ENCODE results near the gene ZBTB5. TPM values are rescaled to one million over a fixed set of nuclear protein-coding genes. Genes with fewer than 3 reads are reported as not detected.
"Not testable (repeated sequence)": the region's sequence is repeated elsewhere in the genome, so short reads cannot be mapped to it uniquely, and the experiment has no call there.

ZBTB5 gene
- total RNA-seq, 2 donors from 2014 or later = 9.9 to 13.2 TPM

- H3K4me1 Mint-ChIP-seq (ENCODE audit: low read depth); DNase-seq; H3K4me3 Mint-ChIP-seq; H3K27ac Mint-ChIP-seq; ATAC-seq (replicated peaks in 1 of 2); H3K9me3 Mint-ChIP-seq: not testable (repeated sequence)
- peaks cover 41% of the 10 kb centered on the region for H3K27me3 Mint-ChIP-seq (ENCODE audit: low read depth)
- peaks cover 4 to 17% of the 10 kb centered on the region in 2 donors for H3K36me3 Mint-ChIP-seq (ENCODE audit: insufficient read depth in 2 of 2)
Measured at GRCh38 chr9:37477987-37478619, 12.9 kb upstream of the ZBTB5 start.

- H3K27ac Mint-ChIP-seq; ATAC-seq (replicated peaks in 1 of 2); H3K9me3 Mint-ChIP-seq; H3K4me3 Mint-ChIP-seq; H3K4me1 Mint-ChIP-seq (ENCODE audit: low read depth); DNase-seq: not testable (repeated sequence)
- peaks cover 4 to 17% of the 10 kb centered on the region in 2 donors for H3K36me3 Mint-ChIP-seq (ENCODE audit: insufficient read depth in 2 of 2)
- peaks cover 41% of the 10 kb centered on the region for H3K27me3 Mint-ChIP-seq (ENCODE audit: low read depth)
Measured at GRCh38 chr9:37477443-37477842, 12.2 kb upstream of the ZBTB5 start.

- peaks cover 6 to 20% of the 10 kb centered on the region in 2 donors for H3K36me3 Mint-ChIP-seq (ENCODE audit: insufficient read depth in 2 of 2)
- peaks cover 0 to 9% of the 10 kb centered on the region in 2 donors for H3K9me3 Mint-ChIP-seq
- H3K27me3 Mint-ChIP-seq (ENCODE audit: low read depth) = peaks cover 39% of the 10 kb centered on the region
- DNase-seq = no peak
- no peak overlapping the region for H3K4me3 Mint-ChIP-seq
- ATAC-seq (replicated peaks in 1 of 2) = no peak
- H3K27ac Mint-ChIP-seq = no peak overlapping the region
- H3K4me1 Mint-ChIP-seq (ENCODE audit: low read depth) = peaks cover 7% of the 10 kb centered on the region
Measured at GRCh38 chr9:37476930-37477329, 11.7 kb upstream of the ZBTB5 start.

- Mint-ChIP-seq H3K36me3 (ENCODE audit: insufficient read depth in 2 of 2) (peaks cover 6 to 20% of the 10 kb centered on the region in 2 donors), H3K9me3 (peaks cover 0 to 9% of the 10 kb centered on the region in 2 donors), H3K4me1 (ENCODE audit: low read depth) (peaks cover 9% of the 10 kb centered on the region), H3K27ac (no peak overlapping the region), H3K27me3 (ENCODE audit: low read depth) (peaks cover 26% of the 10 kb centered on the region), H3K4me3 (no peak overlapping the region)
- ATAC-seq (replicated peaks in 1 of 2) = no peak
- no peak for DNase-seq
Measured at GRCh38 chr9:37474438-37474837, 9.2 kb upstream of the ZBTB5 start.

GRCh38 chr9:37473982-37474381 lies 8.7 kb upstream of the ZBTB5 start:
- H3K4me1 Mint-ChIP-seq (ENCODE audit: low read depth); H3K27ac Mint-ChIP-seq; ATAC-seq (replicated peaks in 1 of 2); DNase-seq; H3K4me3 Mint-ChIP-seq; H3K9me3 Mint-ChIP-seq: not testable (repeated sequence)
- peaks cover 26% of the 10 kb centered on the region for H3K27me3 Mint-ChIP-seq (ENCODE audit: low read depth)
- H3K36me3 Mint-ChIP-seq (ENCODE audit: insufficient read depth in 2 of 2) = peaks cover 6 to 20% of the 10 kb centered on the region in 2 donors

GRCh38 chr9:37471942-37472684 lies 6.9 kb upstream of the ZBTB5 start:
- Mint-ChIP-seq H3K9me3 (peaks cover 0 to 9% of the 10 kb centered on the region in 2 donors), H3K36me3 (ENCODE audit: insufficient read depth in 2 of 2) (peaks cover 6 to 20% of the 10 kb centered on the region in 2 donors), H3K4me3 (peak overlapping the region; percentile 71 to 91), H3K27me3 (ENCODE audit: low read depth) (peaks cover 7% of the 10 kb centered on the region), H3K27ac (peak overlapping the region; percentile 88), H3K4me1 (ENCODE audit: low read depth) (peaks cover 9% of the 10 kb centered on the region)
- no peak for DNase-seq
- ATAC-seq (replicated peaks in 1 of 2) = peak in 1 of 2 donors; percentile 19

- ATAC-seq (replicated peaks in 1 of 2) (no peak), DNase-seq (no peak)
- Mint-ChIP-seq H3K4me3 (no peak overlapping the region), H3K36me3 (ENCODE audit: insufficient read depth in 2 of 2) (peaks cover 3 to 9% of the 10 kb centered on the region in 2 donors), H3K27ac (no peak overlapping the region), H3K9me3 (peaks cover 0 to 1% of the 10 kb centered on the region in 2 donors), H3K27me3 (ENCODE audit: low read depth) (no peaks in the 10 kb centered on the region), H3K4me1 (ENCODE audit: low read depth) (peaks cover 34% of the 10 kb centered on the region)
Measured at GRCh38 chr9:37468620-37469019, 3.4 kb upstream of the ZBTB5 start.

- not testable (repeated sequence) for H3K27me3 Mint-ChIP-seq (ENCODE audit: low read depth); ATAC-seq (replicated peaks in 1 of 2); H3K9me3 Mint-ChIP-seq; DNase-seq; H3K27ac Mint-ChIP-seq; H3K4me3 Mint-ChIP-seq
- H3K4me1 Mint-ChIP-seq (ENCODE audit: low read depth) = peaks cover 44% of the 10 kb centered on the region
- H3K36me3 Mint-ChIP-seq (ENCODE audit: insufficient read depth in 2 of 2) = peaks cover 2 to 11% of the 10 kb centered on the region in 2 donors
Measured at GRCh38 chr9:37467530-37467929, 2.3 kb upstream of the ZBTB5 start.

GRCh38 chr9:37466037-37466709 lies 923 bp upstream of the ZBTB5 start:
- H3K36me3 Mint-ChIP-seq (ENCODE audit: insufficient read depth in 2 of 2) = peaks cover 0 to 12% of the 10 kb centered on the region in 2 donors
- H3K4me3 Mint-ChIP-seq = peak overlapping the region; percentile 91 to 96
- peak; percentile 8 to 12 for ATAC-seq (replicated peaks in 1 of 2)
- peaks cover 43% of the 10 kb centered on the region for H3K4me1 Mint-ChIP-seq (ENCODE audit: low read depth)
- no peaks in the 10 kb centered on the region for H3K9me3 Mint-ChIP-seq
- H3K27ac Mint-ChIP-seq = peak overlapping the region; percentile 83
- H3K27me3 Mint-ChIP-seq (ENCODE audit: low read depth) = no peaks in the 10 kb centered on the region
- DNase-seq = peak; percentile 35 to 41

- H3K27ac Mint-ChIP-seq = peak overlapping the region; percentile 83
- H3K36me3 Mint-ChIP-seq (ENCODE audit: insufficient read depth in 2 of 2) = peaks cover 0 to 12% of the 10 kb centered on the region in 2 donors
Measured at GRCh38 chr9:37464426-37465248, 613 bp downstream of the ZBTB5 start.

GRCh38 chr9:37464006-37464405 lies 1.2 kb downstream of the ZBTB5 start:
- Mint-ChIP-seq H3K27ac (peak overlapping the region; percentile 83), H3K9me3 (no peaks in the 10 kb centered on the region), H3K4me1 (ENCODE audit: low read depth) (peaks cover 50% of the 10 kb centered on the region), H3K27me3 (ENCODE audit: low read depth) (no peaks in the 10 kb centered on the region), H3K36me3 (ENCODE audit: insufficient read depth in 2 of 2) (peaks cover 0 to 12% of the 10 kb centered on the region in 2 donors), H3K4me3 (peak overlapping the region; percentile 91 to 96)
- no peak for ATAC-seq (replicated peaks in 1 of 2)
- no peak for DNase-seq

More at GRCh38 chr9:37464426-37465248, 613 bp downstream of the ZBTB5 start:
- ATAC-seq (replicated peaks in 1 of 2) (peak; percentile 53 to 58), DNase-seq (peak; percentile 71 to 91)
- Mint-ChIP-seq H3K4me3 (peak overlapping the region; percentile 91 to 96), H3K27me3 (ENCODE audit: low read depth) (no peaks in the 10 kb centered on the region), H3K4me1 (ENCODE audit: low read depth) (peaks cover 50% of the 10 kb centered on the region), H3K9me3 (no peaks in the 10 kb centered on the region)

- peaks cover 0 to 2% of the 10 kb centered on the region in 2 donors for H3K36me3 Mint-ChIP-seq (ENCODE audit: insufficient read depth in 2 of 2)
- DNase-seq (no peak), ATAC-seq (replicated peaks in 1 of 2) (no peak)
- no peaks in the 10 kb centered on the region for H3K27me3 Mint-ChIP-seq (ENCODE audit: low read depth)
- no peak overlapping the region for H3K27ac Mint-ChIP-seq
- peaks cover 57% of the 10 kb centered on the region for H3K4me1 Mint-ChIP-seq (ENCODE audit: low read depth)
- H3K9me3 Mint-ChIP-seq = no peaks in the 10 kb centered on the region
- no peak overlapping the region for H3K4me3 Mint-ChIP-seq
Measured at GRCh38 chr9:37456817-37457216, 8.4 kb downstream of the ZBTB5 start.

Measured in activated T-cell treated with anti-CD3 and anti-CD28 coated beads, Interleukin-2, amount 50 U/mL, for 72 hours (primary cell).